Activated naive CD4-positive, alpha-beta T cell treated with Interleukin-2 at 50 U/mL for 16 hours (primary cell): ENCODE results near the gene RASL12.

Experiments
- DNase-seq: peaks from one replicate; pipeline ENCODE4 v3.0.0-alpha.2; 2020

Gene RASL12

DNA sequence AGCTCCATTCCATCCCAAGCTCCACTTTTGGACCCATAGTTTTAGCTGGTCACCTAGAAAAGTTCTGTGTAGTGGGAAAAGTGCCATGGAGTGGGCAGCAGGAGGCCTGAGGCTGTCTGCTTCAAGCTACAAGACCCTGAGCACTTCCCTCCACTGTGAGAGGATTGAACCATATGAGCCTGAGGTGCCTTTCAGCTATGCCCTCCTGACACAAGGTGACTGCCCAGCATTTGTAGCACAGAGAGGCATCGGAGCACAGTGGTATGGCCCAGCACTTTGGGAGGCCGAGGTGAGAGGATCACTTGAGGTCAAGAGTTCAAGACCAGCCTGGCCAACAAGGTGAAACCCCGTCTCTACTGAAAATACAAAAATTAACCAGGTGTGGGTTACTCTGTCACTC lies 4.8 kb upstream of the RASL12 start:
- no peak for DNase-seq

DNA sequence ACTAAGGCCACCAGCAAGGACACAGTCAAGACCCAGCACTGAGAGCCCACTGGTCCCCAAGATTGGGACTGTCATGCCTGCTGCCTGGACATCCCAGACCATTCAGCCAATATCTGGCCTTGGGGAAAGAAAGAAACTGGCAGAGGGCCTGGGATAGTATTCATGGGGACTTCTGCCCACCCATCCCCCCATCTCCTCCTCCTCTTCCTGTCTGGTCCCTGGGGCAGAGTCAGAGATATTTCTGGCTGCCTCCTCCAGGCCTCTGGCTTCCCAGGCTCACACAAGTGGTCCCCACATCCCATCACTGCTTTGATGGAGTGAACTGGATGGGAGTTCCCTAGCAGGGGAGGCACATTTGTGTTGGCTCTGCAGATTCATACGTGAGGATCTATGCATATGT lies 4.2 kb upstream of the RASL12 start:
- DNase-seq, result no peak

DNA sequence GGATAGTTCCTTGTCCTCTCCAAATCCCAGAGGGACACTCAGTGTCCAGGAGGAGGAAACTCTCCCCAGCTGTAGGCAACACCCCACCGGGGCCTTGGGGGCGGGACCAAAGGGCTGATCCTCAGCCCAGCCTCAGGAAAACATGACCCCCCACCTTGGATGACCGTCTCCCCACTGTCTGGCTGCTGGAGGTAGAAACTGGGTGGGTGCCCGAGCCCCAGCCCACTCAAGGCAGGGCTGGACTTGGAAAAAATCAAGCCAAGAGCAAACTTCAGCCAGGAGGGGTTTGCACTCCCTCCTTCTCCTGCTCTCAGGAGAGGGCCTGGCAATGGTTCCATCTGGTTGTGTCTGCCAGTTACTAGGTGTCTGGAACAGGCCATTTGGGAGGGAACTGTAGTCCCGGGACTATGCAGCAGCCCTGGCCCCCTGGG lies 3.6 kb upstream of the RASL12 start:
- no peak for DNase-seq

DNA sequence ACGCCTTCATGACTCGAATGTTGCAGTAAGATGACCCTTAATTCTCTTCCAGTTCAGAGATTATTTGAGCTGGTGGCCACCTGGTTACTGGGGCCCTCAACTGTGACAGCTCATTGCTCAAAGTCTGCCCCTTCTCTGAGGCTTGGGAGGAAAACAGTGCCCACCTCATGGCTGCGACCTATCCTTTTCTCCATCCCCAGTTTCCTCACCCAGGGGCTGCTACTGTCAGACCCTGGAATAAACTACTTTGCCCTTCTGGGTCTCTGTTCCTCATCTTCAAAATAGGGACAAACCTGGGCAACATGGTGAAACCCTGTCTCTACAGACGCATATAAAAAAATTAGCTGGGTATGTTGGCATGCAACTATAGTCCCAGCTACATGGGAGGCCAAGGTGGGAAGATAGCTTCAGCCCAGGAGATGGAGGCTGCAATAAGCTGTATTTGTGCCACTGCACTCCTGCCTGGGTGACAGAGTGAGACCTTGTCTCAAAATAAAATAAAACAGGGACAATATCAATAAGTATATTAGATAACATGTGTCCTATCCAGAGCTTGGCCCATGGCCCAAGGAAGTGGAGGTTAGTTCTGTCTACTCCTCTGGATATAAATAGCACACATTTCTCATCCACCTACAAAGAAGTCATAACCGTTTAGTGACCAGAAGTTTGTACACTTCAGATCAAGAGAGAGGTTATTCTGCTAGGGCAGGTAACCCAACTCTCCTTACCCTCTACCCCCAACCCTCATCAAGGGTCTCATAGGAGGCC lies 2.2 kb upstream of the RASL12 start:
- DNase-seq, result no peak

DNA sequence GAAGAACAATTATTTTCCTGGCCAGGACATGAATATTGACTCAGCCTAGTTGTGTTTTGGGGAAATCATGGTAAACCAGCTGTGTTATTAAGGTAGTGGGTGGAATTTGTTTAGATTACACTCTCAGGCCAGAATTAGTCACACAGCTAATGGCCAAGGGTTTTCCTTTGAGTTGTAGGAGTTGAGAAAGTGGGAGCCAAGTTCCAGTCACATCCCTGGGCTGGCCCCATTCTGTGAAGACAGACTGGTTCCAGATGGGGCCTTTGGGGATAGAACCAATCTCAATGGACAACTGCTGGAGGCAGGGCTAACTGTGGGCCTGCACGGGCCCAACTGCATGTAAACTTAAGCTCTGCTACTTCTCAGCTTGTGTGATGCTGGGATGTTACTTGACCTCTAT lies 1.4 kb upstream of the RASL12 start:
- DNase-seq, result no peak

DNA sequence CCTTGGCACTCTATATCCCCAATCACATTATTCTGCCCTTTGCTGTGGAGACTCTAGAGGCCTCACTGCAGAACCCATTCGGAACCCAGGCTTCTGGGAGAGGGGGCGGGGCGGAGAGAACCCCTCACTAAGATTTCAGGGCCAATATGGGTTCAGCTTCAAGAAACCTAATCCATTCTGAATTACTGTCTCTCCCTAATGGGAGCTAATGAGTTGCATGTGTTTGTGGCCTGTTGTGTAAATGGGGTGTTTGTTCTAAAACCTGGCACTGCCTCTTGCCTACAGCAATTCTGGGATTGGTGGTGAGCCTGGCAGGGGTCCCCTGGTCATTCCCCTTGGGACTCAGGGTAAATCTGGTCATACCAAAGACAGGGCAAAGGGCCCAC lies 605 bp upstream of the RASL12 start:
- DNase-seq, result no peak

DNA sequence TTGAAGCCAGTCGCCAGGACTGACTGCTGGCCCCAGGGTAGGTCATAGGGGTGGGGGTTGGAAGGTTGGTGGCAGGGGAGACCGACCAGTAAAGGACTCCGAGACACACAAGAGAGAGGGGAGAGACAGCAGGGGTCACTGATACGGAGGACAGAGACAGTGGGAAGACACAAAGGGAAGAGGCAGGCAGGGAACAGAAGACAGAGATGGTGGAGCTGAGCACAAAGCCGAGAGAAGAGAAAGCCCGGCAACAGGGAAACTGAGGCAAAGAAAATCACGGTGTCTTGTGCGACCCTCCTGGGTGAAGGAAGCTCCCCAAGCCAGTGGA lies 510 bp downstream of the RASL12 start:
- DNase-seq, result no peak

DNA sequence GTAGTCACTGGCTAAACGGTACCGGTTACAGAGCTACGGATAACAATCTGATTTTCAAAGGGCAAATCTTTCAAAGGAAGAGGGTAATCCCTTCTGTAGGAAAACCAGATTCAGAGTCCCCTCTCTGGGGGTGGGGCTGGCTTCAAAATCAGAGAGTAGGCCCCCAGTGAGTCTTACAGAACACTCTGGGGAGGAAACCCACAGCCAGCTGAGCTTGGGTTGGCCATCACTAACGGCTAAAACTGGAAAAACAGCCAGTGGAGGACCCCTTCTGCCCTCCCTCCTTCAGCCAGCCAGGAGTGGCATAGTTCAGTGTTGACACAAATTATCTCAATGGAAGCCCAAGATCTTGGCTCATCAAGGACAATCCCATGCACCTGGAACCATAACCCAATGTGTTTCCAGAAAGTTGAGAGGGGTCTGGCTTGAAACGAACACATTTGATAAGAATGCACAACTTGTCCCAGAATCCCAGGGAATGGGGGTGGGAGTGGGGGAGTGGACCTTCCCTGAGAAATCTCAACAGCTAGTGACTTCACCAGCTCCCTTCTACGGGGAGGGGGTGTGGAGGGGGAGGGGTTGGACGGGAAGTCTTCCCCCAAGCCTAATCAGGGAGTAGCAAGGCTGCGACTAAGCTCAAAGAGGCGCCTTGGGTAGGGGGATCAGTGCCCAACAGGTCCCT lies 1.0 kb downstream of the RASL12 start:
- no peak for DNase-seq

DNA sequence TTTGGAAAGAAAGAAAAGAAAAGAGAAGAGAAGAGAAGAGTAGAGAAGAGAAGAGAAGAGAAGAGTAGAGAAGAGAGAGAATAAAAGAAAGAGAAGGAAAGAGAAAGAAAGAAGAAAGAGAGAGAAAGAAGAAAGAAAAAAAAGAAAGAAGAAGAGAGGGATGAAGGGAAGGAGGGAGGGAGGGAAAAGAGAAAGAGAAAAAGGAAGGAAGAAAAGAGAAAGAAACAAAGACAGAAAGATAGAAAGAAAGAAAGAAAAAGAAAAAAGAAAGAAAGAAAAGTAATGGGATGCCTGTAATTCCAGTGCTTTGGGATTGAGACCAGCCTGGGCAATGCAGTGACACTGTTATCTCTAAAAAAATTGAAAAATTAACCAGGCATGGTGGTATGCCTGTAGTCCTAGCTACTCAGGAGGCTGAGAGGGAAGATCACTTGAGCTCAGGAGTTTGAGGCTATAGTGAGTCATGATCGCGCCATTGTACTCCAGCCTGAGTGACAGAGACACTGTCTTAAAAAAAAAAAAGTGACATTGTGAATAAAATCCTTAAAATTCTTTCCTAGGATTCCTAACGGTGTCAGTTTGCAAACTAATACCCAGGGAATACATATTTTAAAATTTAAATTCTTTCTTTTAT lies 1.7 kb downstream of the RASL12 start:
- DNase-seq, result no peak

DNA sequence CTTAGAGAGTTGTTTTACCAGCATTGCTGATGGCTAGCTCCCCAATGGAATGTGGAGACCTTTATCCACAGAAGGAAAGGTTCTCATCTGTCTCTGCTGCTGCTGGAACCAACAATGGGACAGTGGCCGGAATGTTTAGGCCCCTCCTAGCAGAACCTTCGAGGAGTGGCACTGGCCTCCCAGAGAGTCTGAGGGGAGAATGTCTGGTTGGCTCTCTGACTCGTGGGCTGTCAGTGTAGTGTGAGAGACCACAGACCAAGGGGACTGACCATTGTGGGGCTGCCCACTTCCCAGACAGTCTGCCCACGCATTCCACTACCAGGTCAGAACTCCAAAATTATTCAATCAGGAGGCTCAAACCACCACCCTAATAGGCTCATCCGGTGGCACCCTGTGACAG lies 5.1 kb downstream of the RASL12 start:
- no peak for DNase-seq

DNA sequence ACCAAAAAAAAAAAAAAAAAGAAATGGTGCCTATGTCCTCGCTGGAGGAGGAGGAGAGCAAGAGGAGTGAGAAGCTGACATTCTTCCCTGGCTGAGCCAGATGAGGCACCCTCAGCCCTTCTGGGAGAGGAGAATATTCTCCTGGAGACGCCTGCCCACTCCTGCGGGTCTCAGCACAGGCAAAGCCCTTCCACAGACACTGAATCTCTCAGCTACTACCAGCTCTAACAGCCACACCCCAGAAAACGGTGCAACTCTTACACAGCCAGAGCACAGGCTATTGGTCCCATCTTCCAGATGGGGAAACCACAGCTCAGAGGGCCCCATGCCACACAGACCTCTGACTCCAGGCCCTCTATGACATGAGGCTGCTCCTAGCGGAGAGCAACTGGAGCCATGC lies 5.7 kb downstream of the RASL12 start:
- DNase-seq, result no peak

DNA sequence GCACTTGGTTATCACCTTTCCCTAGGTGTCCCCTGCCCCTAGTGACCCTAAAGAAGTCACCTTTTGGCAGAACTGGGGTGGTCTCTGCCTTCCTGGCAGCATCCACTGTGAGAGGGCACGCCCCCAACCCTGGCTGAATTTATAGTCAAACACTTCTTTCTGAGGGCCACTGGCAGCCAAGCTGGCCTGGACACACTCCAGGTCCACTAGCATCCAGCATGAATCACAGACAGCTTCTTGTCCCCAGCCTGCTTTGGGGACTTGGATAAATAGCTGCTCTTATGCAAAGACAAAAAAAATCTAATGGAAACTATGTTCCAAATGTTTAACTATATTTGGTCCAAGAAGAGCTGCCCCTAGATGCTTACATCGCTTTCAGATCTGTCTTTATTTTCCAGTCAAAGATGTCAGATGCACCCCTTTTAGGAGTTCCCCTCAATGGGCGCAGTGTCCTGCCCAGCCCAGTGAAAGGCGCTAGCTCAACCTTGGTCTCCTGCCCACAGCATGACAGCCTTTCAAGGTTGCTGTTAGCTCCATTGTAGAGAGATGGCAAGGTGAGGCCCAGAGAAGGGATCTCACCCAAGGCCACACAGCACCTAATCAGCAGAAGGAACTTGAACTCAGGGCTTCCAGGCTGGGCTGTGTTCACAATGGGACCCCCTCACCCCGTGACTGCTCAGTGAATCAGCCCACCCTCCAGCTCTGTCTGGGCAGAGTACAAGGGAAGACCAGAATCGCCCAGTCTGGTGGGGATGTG lies 7.0 kb downstream of the RASL12 start:
- DNase-seq, result no peak

DNA sequence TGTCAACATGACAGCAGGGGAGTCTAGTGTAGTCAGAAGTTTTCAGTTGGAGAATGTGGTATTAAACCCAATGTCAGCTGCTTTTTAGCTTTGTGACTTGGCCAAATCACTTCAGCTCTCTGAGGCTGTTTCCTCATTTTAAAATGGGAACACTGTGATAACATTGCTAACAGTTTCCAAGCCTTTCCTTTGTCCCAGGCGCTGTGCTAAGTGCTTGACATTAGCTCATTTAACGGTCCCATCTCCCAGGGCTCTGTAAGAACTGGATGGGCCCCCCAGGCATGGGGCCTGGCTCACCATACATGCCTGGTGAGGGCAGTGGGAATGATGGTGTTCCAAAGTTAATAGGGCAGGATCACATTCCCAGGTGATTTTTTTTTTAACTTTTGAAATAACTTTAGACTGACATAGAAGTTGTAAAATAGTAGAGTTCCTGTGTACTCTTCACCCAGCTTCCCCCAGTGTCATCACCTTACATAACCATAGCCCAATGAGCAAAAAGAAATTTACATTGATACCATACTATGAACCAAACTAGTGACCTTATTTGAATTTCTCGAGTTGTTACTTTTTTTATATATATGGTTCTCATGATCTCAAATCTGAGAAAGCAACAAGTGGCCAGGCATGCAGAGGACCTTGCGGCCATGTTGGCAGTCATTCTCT lies 7.7 kb downstream of the RASL12 start:
- no peak for DNase-seq

DNA sequence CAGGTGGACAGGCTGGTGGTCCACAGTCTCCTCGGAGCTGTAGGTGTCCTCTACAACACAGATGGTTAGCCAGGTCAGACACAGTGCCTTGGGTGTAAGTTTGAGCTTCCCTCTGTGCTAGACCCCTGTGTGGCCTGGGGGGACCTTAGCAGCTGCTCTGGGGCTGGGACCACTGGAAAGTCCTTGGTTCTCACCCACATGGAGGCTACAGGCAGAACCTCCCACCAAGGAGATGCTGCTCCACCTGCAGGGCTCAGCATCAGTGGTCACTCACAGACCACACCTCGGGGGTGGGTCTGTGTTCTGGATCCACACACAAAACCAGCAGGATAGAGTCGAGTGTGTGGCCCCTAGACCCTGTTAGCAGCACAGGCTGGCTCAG lies 8.4 kb downstream of the RASL12 start:
- DNase-seq, result no peak

DNA sequence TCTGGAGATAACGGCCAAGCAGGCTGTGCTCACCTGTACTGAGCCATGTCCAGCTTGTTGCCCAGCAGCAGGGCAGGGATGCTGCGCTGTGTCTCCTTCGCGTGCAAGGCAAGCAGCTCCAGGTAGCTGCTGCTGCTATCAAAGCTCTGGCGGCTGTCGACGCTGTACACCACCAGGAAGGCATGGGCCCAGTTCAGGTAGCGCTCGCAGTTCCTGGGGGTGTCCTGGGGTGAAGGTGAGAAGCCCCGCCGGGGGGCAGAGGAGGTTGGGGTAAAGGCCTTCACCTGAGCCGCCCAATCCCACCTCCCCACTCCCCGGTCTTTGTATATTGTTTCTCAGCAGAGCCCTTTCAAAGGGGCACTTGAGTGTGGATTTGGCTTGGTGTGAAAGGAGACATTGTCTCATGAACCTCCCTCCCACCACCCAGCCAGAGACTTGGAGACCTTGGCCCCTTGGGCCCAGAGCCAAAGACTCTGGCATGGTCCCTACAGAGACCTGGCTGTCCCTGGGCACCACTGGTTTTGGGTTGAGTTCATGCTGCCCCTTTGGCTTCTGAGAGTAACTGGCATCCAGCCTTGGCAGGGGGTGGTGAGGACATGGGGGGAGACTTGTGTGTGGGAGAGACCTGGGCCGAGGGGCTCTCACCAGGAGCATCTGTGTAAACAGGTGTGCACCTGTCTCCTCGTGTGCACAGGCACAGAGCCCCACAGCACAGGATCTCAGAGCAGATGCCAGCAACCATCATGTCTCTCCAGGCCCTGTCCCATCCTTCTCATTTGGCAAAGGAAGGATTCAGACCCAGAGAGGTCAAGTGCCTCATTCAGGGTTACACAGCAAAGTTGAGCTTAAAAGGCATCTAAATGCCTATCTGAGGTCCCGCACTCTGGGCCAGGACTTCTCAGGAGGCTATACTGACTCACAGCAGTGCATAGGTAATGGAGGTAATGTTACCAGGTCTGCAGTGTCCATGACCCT lies 9.1 kb downstream of the RASL12 start:
- no peak for DNase-seq

DNA sequence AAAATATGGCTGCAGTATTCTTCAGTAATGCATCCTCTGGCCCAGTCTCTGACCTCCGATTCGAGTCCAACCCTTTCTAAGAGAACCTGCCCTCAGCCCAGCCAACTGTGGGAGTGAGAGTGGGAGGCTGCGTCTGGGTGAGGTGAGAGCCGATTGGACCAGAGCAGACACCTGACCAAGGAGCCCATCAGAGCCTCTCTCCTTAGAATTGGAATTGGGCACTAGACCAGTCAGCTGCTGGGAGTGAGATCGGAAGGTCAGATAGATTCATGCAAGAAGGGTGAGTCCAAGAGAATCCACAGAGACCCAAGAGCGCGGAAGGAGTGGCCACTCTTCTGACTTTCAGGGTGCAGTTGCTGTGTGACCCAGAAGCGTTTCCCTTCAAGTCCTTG lies 10.2 kb downstream of the RASL12 start:
- DNase-seq, result no peak

DNA sequence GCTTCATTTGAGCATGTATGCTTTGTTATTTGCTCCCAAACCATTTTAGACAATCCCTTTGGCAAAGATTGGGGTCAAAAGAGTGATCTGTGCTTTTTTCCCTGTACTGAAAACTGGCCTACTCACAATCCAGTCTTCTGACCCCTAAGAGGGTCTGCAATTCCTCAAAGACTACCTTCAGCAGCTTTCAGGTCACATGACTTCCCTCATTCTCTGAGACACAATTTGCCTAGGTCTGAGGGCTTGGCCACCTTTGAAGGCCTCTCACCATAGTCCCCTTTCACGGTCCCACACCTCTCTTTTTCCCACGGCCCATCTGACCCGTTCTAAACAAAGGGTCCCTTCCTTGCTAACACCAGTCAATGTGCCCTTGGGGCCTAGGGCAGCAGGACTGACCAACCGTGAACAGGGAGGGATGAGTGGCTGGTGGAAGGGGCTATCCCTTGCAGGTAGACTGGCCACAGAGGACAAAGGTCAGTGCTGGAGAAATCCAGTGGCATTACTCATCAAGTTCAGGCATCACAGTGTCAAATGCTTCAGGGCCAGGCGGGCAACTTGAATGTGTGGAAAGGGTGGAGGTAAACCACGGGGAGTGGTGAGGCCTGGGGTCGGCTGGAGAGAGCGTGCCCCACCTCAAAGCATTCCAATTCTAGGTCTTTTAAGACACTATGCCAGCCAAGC lies 10.8 kb downstream of the RASL12 start:
- no peak for DNase-seq

DNA sequence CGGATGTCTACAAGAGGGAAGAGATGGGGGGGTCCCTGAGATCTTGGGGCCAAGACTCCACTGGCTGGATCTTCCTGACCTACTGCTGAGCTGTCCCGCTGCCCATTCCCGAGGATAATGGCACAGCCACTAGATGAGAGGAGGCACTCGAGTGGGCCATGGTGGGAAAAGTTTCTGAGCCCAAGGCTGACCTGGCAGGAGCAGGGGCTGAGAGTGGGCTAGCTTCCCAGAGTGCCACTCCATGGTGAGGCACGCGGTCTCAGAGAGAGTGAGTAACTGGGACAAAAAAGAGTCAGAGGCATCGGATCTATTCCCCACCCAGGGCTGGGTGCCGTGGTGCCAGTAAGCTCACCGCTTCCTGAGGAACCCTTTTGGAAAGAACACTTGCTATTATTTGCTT lies 11.7 kb downstream of the RASL12 start:
- no peak for DNase-seq

DNA sequence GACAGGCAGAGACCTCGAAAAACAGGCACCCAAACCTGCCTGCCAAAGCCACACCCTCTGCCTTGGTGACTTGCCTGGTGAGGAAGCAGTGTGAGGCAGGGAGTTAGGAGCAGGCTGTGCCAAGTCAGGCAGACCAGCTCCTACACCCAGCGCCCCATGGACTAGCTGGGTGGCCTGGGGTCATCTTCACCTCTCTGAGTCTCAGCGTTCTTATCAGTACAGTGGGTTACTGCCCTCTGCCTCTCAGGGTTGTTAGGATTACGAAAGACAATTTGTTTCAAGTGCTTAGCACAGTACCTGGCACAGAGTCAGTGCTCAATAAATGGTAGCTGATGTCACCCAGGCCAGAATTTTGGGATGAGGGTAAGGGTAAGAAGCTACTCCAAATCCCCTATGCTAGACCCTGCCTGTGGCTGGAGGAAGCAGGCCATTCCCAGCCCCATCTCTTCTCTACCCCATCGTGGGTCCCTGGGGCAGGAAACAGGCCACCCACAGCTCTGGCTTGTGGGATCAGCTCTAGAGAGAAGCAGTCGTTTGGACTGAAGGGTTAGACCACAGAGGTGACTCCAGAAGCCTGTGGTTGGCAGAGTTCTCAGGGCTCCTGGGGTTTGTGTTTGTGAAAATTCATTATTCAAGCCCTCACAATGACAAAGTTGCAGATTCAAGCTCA lies 12.5 kb downstream of the RASL12 start:
- DNase-seq, result no peak

DNA sequence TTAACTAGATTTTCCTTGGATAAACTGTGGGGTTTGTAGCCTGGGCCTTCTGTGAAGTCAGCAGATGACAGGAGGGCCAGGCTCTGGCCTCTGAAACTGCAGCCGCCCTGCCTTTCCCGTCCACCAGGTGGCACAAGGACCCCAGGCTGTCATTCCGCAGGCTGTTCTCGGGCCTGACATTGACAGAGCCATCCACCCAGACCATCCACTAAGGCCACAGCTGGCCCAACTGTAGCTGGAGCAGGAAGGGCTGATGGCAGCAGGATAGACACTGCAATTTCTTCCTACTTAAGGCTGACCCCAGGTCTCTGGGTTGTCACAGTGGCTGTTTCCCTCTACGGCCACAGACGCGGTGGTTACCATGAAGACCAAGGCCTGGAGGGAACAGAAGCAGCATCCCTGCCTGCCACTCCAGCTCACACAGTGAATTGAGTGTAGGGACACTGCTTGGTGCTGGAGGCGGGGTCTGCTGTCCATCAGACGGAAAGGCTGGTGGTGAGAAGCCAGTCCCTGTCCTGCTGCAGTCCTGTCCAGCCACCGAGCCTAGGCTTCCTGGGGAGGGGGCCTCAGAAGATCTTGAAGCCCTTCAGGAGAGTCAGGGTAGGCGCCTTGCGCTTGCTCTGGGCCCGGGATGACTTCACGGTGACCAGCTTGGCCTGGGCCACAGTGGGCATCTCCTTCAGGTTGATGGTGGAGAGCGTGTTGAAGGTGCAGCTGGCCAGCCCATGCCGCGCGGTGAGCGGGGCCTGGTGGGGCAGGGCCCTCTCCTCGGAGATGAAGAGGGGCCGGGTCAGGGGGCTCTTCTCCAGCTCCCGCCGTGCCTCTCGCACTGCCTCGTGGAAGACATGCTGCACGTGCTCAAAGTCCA lies 13.2 kb downstream of the RASL12 start:
- DNase-seq, result peak; percentile 50
